K562 (cell line): Measurements from ENCODE around the gene NTRK1. TPM values are rescaled to one million over a fixed set of nuclear protein-coding genes. Genes with fewer than 3 reads are reported as not detected.

Experiments
- HDGF ChIP-seq: fragments of 450-650 bp; IDR thresholded peaks from 2 replicates; pipeline ENCODE4 v1.6.1; 2016
- MEF2A ChIP-seq: IDR thresholded peaks from 2 replicates; pipeline ENCODE4 v1.6.1; 2011; ENCODE audit warnings: low read depth, mild to moderate bottlenecking, low read length, moderate library complexity; ENCODE audit not compliant: control insufficient read depth
- MXD1 ChIP-seq: fragments of 250-450 bp; sonication (Bioruptor Pico); IDR thresholded peaks from 2 replicates; pipeline ENCODE4 v1.8.0; 2021; ENCODE audit warnings: borderline replicate concordance, mild to moderate bottlenecking, moderate library complexity; ENCODE audit not compliant: poor library complexity, severe bottlenecking
- PBX2 ChIP-seq, 2 experiments: IDR thresholded peaks in 1 of 2; conservative IDR thresholded peaks in 1 of 2; 2 replicates each; pipeline ENCODE4 v1.6.1; 2016; ENCODE audit warnings: low read depth in 2 of 2, mild to moderate bottlenecking in 1 of 2, missing compliant biosample characterization in 1 of 2, missing genetic modification characterization in 1 of 2, moderate library complexity in 1 of 2
- POLR2G ChIP-seq: fragments of 200-400 bp; formaldehyde crosslinking; IDR thresholded peaks from 2 replicates; pipeline ENCODE4 v1.6.1; 2017; ENCODE audit warnings: low read depth, mild to moderate bottlenecking, antibody characterized with exemption, low read length, moderate library complexity
- PRDM10 ChIP-seq: fragments of 450-650 bp; IDR thresholded peaks from 2 replicates; pipeline ENCODE4 v1.6.1; 2018; ENCODE audit not compliant: partially characterized antibody
- PTTG1 ChIP-seq: fragments of 450-650 bp; IDR thresholded peaks from 2 replicates; pipeline ENCODE4 v1.6.1; 2016; ENCODE audit warnings: low read depth, mild to moderate bottlenecking, missing genetic modification characterization, missing compliant biosample characterization
- RAD51 ChIP-seq: fragments of 450-650 bp; IDR thresholded peaks from 2 replicates; pipeline ENCODE4 v1.7.1; 2016; ENCODE audit warnings: low read depth, mild to moderate bottlenecking, borderline replicate concordance
- RREB1 ChIP-seq: fragments of 250-450 bp; sonication (Bioruptor Pico); IDR thresholded peaks from 2 replicates; pipeline ENCODE4 v1.4.0; 2020
- TCF15 ChIP-seq: fragments of 250-450 bp; sonication (Bioruptor Pico); IDR thresholded peaks from 2 replicates; pipeline ENCODE4 v1.8.0; 2022; ENCODE audit warnings: moderate library complexity, mild to moderate bottlenecking, inconsistent platforms
- TRIM24 ChIP-seq, 2 experiments: fragments of 450-650 bp; IDR thresholded peaks; 2 replicates each; pipeline ENCODE4 v1.6.1; 2016
- ZNF12 ChIP-seq: sonication (generic); formaldehyde crosslinking; IDR thresholded peaks from 2 replicates; pipeline ENCODE4 v1.4.0; 2020; ENCODE audit warnings: mild to moderate bottlenecking, missing genetic modification reagents
- polyA plus RNA-seq, 8 experiments: library from polyadenylated mRNA; depleted of rRNA in 4 of 8; stranded (reverse) in 5 of 8; unstranded in 3 of 8; fragments of >200 nt; fragmentation: Nextera tagmentation in 2 of 8; fragmentation: Illumina TruSeq in 1 of 8; extraction: Ambion mirVana in 2 of 8; extraction: Trizol in 1 of 8; gene quantifications; 2 replicates each; pipeline versions ENCODE4 v1.2.1 to v1.2.3, GENCODE V29; 2011 to 2014; ENCODE audit warnings: inconsistent platforms in 1 of 8, missing spikeins in 1 of 8
- total RNA-seq, 7 experiments: library from RNA; depleted of rRNA in 6 of 7; stranded (reverse); fragments of >200 nt in 6 of 7; fragmentation: Illumina TruSeq in 2 of 7; extraction: Trizol in 2 of 7; gene quantifications; 2 replicates each; pipeline versions ENCODE4 v1.2.1 to v1.2.3, GENCODE V29; 2011 to 2021; ENCODE audit warnings: low replicate concordance in 1 of 7

Gene NTRK1
- total and polyA plus RNA-seq, 9 of the 15 experiments (the other 6 are each of a cell fraction or from before 2014, with no cell fraction given): 0.46 to 30.0 (median 7.9) TPM

- no peak for TF ChIP-seq MEF2A
- peak; percentile 73; the same call in 1 of the 2 replicates for TF ChIP-seq RAD51
- peak; percentile 34 for TF ChIP-seq PRDM10
- 0 out of 2 replicates have a peak, but pooled peaks have one; percentile 7 for TF ChIP-seq RREB1
- TF ChIP-seq POLR2G: peak; percentile 90
- TF ChIP-seq PBX2 (CRISPR knock-in tag; IDR thresholded peaks at IDR 0.05; ENCODE audit: low read depth): 0 out of 2 replicates have a peak, but pooled peaks have one; percentile 29
- no peak for TF ChIP-seq PBX2 (tag; conservative IDR thresholded peaks at IDR 0.05; ENCODE audit: low read depth)
- no peak for TF ChIP-seq PTTG1 (tag)
- TF ChIP-seq ZNF12 (CRISPR knock-in tag): no peak
- no peak; the same call in 1 of the 2 replicates for TF ChIP-seq HDGF
- peak; percentile 90 for TF ChIP-seq MXD1 (CRISPR knock-in tag)
- peak in 1 of 2 experiments; percentile 43; a peak in 1 of 4 replicates for TF ChIP-seq TRIM24 (IDR thresholded peaks at IDR 0.05)
- no peak for TF ChIP-seq TCF15 (CRISPR knock-in tag)
Observed at GRCh38 chr1:156813750-156814570, 46.7 kb upstream of the NTRK1 start (continued).
